BJ (cell line): ENCODE results near the gene MPZL2. TPM values are rescaled to one million over a fixed set of nuclear protein-coding genes. Genes with fewer than 3 reads are reported as not detected.

Source experiments
- CTCF ChIA-PET: fragments of 350-600 bp; formaldehyde crosslinking; extraction: SDS; loops from one replicate; lab custom pipeline; 2021; ENCODE audit warnings: antibody characterized with exemption, inconsistent platforms; lab: Yijun Ruan, JAX
- POLR2A ChIA-PET: fragments of 300-600 bp; sonication (Branson Sonifier 250); formaldehyde crosslinking; extraction: SDS; loops from one replicate; lab custom pipeline; 2021; ENCODE audit warnings: antibody characterized with exemption; lab: Charles Lee
- DNase-seq: peaks from one replicate; pipeline ENCODE4 v3.0.0-alpha.2; 2011; ENCODE audit warnings: low read depth
- H3K27me3 ChIP-seq: 2 replicates; pipeline ENCODE4 v1.6.0; 2011; ENCODE audit warnings: low read length; ENCODE audit not compliant: control insufficient read depth, insufficient read depth
- H3K36me3 ChIP-seq: 2 replicates; pipeline ENCODE4 v1.5.1; 2011; ENCODE audit warnings: low read length; ENCODE audit not compliant: control insufficient read depth, insufficient read depth
- H3K4me3 ChIP-seq: 2 replicates; pipeline ENCODE4 v1.5.1; 2011; ENCODE audit warnings: low read depth, mild to moderate bottlenecking, control low read depth, low read length
- polyA minus RNA-seq: library from RNA; depleted of rRNA, polyadenylated mRNA; stranded (reverse); fragments of >200 nt; gene quantifications from 2 replicates; pipeline ENCODE4 v1.2.3, GENCODE V29; 2011; rRNA and poly(A)+ RNA removed
- polyA plus RNA-seq: library from polyadenylated mRNA; depleted of rRNA; stranded (reverse); fragments of >200 nt; gene quantifications from 2 replicates; pipeline ENCODE4 v1.2.3, GENCODE V29; 2011; rRNA removed
- TF ChIP-seq, protein P1 (sequence below): IDR thresholded peaks from 2 replicates; pipeline ENCODE4 v1.5.1; 2011; ENCODE audit warnings: low read depth, mild to moderate bottlenecking, control low read depth, inconsistent platforms, low read length, moderate library complexity; ENCODE audit not compliant: insufficient read depth

MPZL2 gene
- not detected in 2 replicates for polyA plus RNA-seq
- polyA minus RNA-seq, result not detected in 2 replicates

DNA sequence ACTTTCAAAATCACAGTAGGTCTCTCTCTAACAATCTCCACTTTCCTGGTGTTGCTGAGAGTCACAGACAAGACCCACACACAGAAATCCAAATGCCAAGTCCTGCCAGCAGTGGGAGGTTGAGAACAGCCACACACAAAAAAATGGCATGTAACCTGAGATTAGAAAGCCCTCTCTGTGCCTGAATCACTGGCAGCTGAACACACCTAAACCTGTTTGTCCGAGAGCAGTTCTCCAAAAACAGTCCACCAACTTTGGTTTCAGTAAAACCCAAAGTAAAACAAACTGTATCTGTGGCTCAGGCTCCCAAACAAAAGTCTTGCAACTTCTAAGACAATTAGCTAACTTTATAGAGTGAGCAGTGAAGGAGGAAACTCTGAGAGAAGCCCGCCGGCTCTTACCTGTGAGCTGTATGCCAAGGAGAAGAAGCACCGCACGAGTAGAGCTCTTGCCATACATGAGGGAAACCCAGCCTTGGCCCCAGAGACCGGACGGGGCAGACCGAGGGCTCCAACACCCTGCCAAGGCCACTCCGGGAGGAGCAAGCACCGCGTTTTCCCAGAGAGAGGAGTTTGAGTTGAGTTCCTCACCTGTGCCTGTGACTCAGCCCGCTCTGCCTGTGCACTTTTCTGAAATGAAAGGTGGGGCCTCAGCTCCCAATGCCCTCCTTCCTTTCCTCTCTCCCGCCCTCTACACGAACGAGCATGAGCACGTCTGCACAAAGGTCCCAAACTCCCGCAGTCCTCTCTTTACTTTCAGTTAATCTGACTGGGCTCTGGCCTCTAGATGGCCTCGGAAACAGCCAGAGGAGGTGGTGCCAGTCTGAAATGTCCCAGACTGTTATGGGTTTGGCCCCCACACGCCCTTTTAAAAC, at the start of gene MPZL2:
MPZL2 (minus strand) TSS at position 603 of the 874 bp plus-strand sequence; CDS start at position 459, 144 bp downstream.
- no peak within 1 kb of the TSS for H3K4me3 ChIP-seq
- TF ChIP-seq, protein P1, sequence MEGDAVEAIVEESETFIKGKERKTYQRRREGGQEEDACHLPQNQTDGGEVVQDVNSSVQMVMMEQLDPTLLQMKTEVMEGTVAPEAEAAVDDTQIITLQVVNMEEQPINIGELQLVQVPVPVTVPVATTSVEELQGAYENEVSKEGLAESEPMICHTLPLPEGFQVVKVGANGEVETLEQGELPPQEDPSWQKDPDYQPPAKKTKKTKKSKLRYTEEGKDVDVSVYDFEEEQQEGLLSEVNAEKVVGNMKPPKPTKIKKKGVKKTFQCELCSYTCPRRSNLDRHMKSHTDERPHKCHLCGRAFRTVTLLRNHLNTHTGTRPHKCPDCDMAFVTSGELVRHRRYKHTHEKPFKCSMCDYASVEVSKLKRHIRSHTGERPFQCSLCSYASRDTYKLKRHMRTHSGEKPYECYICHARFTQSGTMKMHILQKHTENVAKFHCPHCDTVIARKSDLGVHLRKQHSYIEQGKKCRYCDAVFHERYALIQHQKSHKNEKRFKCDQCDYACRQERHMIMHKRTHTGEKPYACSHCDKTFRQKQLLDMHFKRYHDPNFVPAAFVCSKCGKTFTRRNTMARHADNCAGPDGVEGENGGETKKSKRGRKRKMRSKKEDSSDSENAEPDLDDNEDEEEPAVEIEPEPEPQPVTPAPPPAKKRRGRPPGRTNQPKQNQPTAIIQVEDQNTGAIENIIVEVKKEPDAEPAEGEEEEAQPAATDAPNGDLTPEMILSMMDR, result no peak
- no peaks in the 10 kb centered on the region for H3K36me3 ChIP-seq
- CTCF ChIA-PET, result no interaction called here
- POLR2A ChIA-PET, result no interaction called here
- peaks cover 32% of the 10 kb centered on the region for H3K27me3 ChIP-seq
- no peak for DNase-seq

DNA sequence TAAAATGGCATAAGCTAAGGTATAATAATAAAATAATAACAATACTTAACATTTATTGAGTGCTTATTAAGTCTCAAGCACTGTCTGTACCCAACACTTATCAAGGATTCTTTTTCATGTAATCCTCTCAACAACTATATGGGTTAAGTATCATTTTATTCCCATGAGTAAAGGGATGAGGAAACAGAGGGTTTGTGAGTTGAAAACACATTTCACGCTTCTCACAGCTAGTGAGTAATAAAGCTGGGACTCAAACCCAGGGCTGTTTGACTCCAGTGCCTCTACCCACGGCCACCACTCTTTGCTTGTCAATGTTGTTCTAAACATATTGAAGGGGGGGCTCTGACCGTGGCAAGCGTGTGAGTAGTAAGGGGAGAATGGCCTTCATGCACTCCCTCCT, 49.1 kb upstream of the MPZL2 start:
- CTCF ChIA-PET, result interaction anchor here (1.0 kb wide), 1 partner anchor 23 kb away, joined by 3 read pairs; no protein-coding TSS in a partner anchor
- TF ChIP-seq, protein P1, result no peak
- Histone ChIP-seq H3K27me3 (peaks cover 10% of the 10 kb centered on the region), H3K36me3 (no peaks in the 10 kb centered on the region), H3K4me3 (no peak overlapping the region)
- no peak for DNase-seq
- POLR2A ChIA-PET, result no interaction called here

DNA sequence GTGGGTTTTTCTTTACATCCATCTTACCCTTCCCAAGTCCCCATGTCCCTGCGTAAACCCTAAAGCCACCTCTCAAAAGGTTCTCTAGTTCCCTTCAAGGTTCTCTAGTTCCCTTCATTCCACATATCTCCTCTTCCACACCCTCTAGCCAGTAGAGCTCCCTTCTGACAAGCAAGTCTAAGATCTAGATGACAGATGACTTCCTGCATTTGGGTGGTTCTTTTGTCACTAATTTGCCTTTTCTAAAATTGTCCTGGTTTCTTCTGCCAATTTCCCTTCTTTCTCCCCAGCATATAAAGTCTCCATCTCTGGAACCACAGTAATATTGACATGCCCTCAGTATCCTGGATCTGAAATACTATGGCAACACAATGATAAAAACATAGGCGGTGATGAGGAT, 48.2 kb upstream of the MPZL2 start:
- TF ChIP-seq, protein P1, result no peak
- Histone ChIP-seq H3K27me3 (peaks cover 9% of the 10 kb centered on the region), H3K36me3 (no peaks in the 10 kb centered on the region), H3K4me3 (no peak overlapping the region)
- POLR2A ChIA-PET, result no interaction called here
- CTCF ChIA-PET, result interaction anchor here (1.0 kb wide), 1 partner anchor 23 kb away, joined by 3 read pairs; no protein-coding TSS in a partner anchor
- DNase-seq, result no peak

DNA sequence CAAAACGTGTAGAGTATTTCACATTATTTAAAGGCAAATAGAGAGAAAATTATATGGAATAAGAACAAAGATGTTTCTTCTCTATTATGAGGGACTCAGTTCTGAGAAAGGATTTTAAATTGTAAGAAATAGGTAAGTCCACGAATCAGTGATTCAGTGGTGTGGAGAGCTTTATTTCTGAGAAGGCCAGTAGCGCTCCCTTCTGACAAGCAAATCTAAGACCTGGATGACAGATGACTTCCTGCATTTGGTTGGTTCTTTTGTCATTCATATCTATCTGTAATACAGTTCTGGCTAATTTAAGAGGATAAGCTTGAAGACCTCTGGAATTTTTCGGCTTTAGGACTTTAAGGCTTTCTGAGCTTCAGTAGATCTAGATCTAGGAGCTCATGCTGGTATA, 47.4 kb upstream of the MPZL2 start:
- ChIA-PET POLR2A (interaction anchor here (0.5 kb wide), 1 partner anchor 26 kb away, joined by 4 read pairs; no protein-coding TSS in a partner anchor), CTCF (interaction anchor here (1.0 kb wide), 1 partner anchor 12 kb away, joined by 4 read pairs; no protein-coding TSS in a partner anchor)

More for the DNA sequence above, 47.4 kb upstream of the MPZL2 start:
- no peak overlapping the region for H3K4me3 ChIP-seq
- TF ChIP-seq, protein P1, result no peak
- H3K36me3 ChIP-seq, result no peaks in the 10 kb centered on the region
- H3K27me3 ChIP-seq, result peaks cover 9% of the 10 kb centered on the region
- DNase-seq, result no peak
